ENCODE results near the gene ENAM. TPM values are rescaled to one million over a fixed set of nuclear protein-coding genes. Genes with fewer than 3 reads are reported as not detected.
"Not testable (repeated sequence)": the region's sequence is repeated elsewhere in the genome, so short reads cannot be mapped to it uniquely, and the experiment has no call there.

Gene ENAM
- total RNA-seq, 2 donors from 2014 or later: not detected

GRCh38 chr4:70640192-70640591 lies 11.6 kb downstream of the ENAM start:
- H3K4me3 Mint-ChIP-seq: peak overlapping the region; percentile 41
- no peaks in the 10 kb centered on the region for H3K36me3 Mint-ChIP-seq (ENCODE audit: low read depth)
- peaks cover 15% of the 10 kb centered on the region for H3K27me3 Mint-ChIP-seq
- H3K4me1 Mint-ChIP-seq: no peaks in the 10 kb centered on the region
- H3K9me3 ChIP-seq (ENCODE audit: control insufficient read depth, low read length, poor library complexity, severe bottlenecking): no peaks in the 10 kb centered on the region
- no peak overlapping the region for H3K27ac Mint-ChIP-seq
- ATAC-seq (no peak), DNase-seq (no peak)

- H3K9me3 ChIP-seq (ENCODE audit: control insufficient read depth, low read length, poor library complexity, severe bottlenecking); H3K4me3 Mint-ChIP-seq; H3K36me3 Mint-ChIP-seq (ENCODE audit: low read depth); DNase-seq; H3K27ac Mint-ChIP-seq; ATAC-seq; H3K4me1 Mint-ChIP-seq: not testable (repeated sequence)
- peaks cover 15% of the 10 kb centered on the region for H3K27me3 Mint-ChIP-seq
Measured at GRCh38 chr4:70650741-70651140, 22.2 kb downstream of the ENAM start.

GRCh38 chr4:70651864-70652506 lies 23.4 kb downstream of the ENAM start:
- no peaks in the 10 kb centered on the region for H3K36me3 Mint-ChIP-seq (ENCODE audit: low read depth)
- DNase-seq (no peak), ATAC-seq (peak; percentile 50)
- H3K27me3 Mint-ChIP-seq: peaks cover 15% of the 10 kb centered on the region
- no peak overlapping the region for H3K4me3 Mint-ChIP-seq
- no peaks in the 10 kb centered on the region for H3K4me1 Mint-ChIP-seq
- H3K9me3 ChIP-seq (ENCODE audit: control insufficient read depth, low read length, poor library complexity, severe bottlenecking): no peaks in the 10 kb centered on the region
- H3K27ac Mint-ChIP-seq: no peak overlapping the region

DNA sequence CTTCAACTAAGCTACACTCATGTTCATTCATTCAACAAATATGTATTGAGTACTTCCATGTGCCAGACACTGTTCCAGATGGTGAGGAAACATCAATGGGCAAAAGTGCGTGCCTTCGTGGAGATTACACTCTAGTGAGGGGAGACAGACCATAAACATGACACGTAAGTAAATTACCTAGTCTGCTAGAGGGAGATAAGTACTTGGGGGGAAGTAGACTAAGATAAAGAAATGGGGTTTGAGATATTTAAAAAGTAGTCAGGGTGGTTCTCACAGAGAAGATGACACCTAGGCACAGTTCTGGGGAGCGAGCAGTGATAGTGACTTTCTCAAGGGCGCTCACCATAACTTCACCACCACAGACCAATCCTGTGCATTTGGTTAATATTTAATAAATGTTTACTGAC lies 26.1 kb downstream of the ENAM start:
- Mint-ChIP-seq H3K27ac (no peak overlapping the region), H3K36me3 (ENCODE audit: low read depth) (peaks cover 2% of the 10 kb centered on the region), H3K27me3 (peaks cover 18% of the 10 kb centered on the region), H3K4me3 (no peak overlapping the region), H3K4me1 (peaks cover 8% of the 10 kb centered on the region)
- ATAC-seq (no peak), DNase-seq (no peak)
- H3K9me3 ChIP-seq (ENCODE audit: control insufficient read depth, low read length, poor library complexity, severe bottlenecking): no peaks in the 10 kb centered on the region

DNA sequence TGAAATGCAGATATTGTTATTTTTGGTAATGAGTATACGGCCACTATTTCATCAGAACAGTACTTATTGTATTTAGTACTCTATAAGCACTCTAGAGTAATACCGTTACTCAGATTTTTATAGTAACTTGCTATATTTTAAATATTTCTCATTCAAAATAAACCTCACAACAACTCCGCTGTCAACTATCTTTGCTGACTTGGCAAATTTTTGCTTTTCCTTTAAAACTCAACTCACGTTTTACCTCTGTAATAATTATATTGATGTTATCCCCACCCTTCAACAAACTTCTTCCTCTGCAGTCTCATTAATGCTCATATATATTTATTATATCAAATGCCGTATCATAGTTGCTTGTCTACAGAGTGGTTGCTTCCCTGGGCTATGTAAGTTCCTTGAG lies 28.8 kb downstream of the ENAM start:
- peaks cover 18% of the 10 kb centered on the region for H3K27me3 Mint-ChIP-seq
- H3K4me1 Mint-ChIP-seq: peaks cover 8% of the 10 kb centered on the region
- peaks cover 2% of the 10 kb centered on the region for H3K36me3 Mint-ChIP-seq (ENCODE audit: low read depth)
- H3K27ac Mint-ChIP-seq: no peak overlapping the region
- no peaks in the 10 kb centered on the region for H3K9me3 ChIP-seq (ENCODE audit: control insufficient read depth, low read length, poor library complexity, severe bottlenecking)
- H3K4me3 Mint-ChIP-seq: no peak overlapping the region
- no peak for ATAC-seq
- DNase-seq: no peak

GRCh38 chr4:70658418-70658817 lies 29.9 kb downstream of the ENAM start:
- Mint-ChIP-seq H3K27ac (no peak overlapping the region), H3K27me3 (peaks cover 16% of the 10 kb centered on the region), H3K4me3 (no peak overlapping the region), H3K4me1 (peaks cover 8% of the 10 kb centered on the region), H3K36me3 (ENCODE audit: low read depth) (peaks cover 2% of the 10 kb centered on the region)
- no peak for ATAC-seq
- no peaks in the 10 kb centered on the region for H3K9me3 ChIP-seq (ENCODE audit: control insufficient read depth, low read length, poor library complexity, severe bottlenecking)
- DNase-seq: no peak

DNA sequence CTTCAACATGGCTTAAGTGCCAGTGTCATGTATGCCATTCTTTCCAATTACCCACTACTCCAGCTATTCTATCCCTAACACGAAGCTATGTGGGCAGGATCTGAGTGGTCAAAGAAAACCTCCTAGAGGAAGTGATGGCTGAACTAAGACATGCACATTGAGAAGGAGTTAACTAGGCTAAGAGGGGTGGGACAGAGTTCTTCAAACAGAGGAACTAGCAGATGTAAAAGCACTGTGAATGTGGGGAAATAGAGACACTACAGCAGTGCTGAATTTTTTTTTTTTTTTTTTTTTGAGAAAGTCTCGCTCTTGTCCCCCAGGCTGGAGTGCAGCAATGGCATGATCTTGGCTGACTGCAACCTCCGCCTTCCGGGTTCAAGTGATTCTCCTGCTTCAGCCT lies 31.6 kb downstream of the ENAM start:
- ATAC-seq: no peak
- H3K9me3 ChIP-seq (ENCODE audit: control insufficient read depth, low read length, poor library complexity, severe bottlenecking): no peaks in the 10 kb centered on the region
- peaks cover 2% of the 10 kb centered on the region for H3K36me3 Mint-ChIP-seq (ENCODE audit: low read depth)
- H3K4me1 Mint-ChIP-seq: peaks cover 8% of the 10 kb centered on the region
- H3K4me3 Mint-ChIP-seq: no peak overlapping the region
- DNase-seq: no peak
- no peak overlapping the region for H3K27ac Mint-ChIP-seq
- H3K27me3 Mint-ChIP-seq: peaks cover 12% of the 10 kb centered on the region

GRCh38 chr4:70661309-70661922 lies 32.9 kb downstream of the ENAM start:
- DNase-seq; H3K4me3 Mint-ChIP-seq; H3K4me1 Mint-ChIP-seq; ATAC-seq; H3K9me3 ChIP-seq (ENCODE audit: control insufficient read depth, low read length, poor library complexity, severe bottlenecking); H3K27ac Mint-ChIP-seq; H3K36me3 Mint-ChIP-seq (ENCODE audit: low read depth): not testable (repeated sequence)
- peaks cover 12% of the 10 kb centered on the region for H3K27me3 Mint-ChIP-seq

GRCh38 chr4:70666369-70666768 lies 37.8 kb downstream of the ENAM start, which contains the start of gene JCHAIN:
Gene JCHAIN, minus strand, starts transcription at chr4:70666508. Its CDS starts 18 bp downstream, at chr4:70666490.
- no peak for ATAC-seq
- Mint-ChIP-seq H3K4me3 (no peak within 1 kb of the TSS), H3K27ac (no peak within 1 kb of the TSS), H3K27me3 (peaks cover 14% of the 10 kb centered on the region), H3K36me3 (ENCODE audit: low read depth) (peaks cover 3% of the 10 kb centered on the region), H3K4me1 (no peaks in the 10 kb centered on the region)
- no peaks in the 10 kb centered on the region for H3K9me3 ChIP-seq (ENCODE audit: control insufficient read depth, low read length, poor library complexity, severe bottlenecking)
- DNase-seq: no peak

DNA sequence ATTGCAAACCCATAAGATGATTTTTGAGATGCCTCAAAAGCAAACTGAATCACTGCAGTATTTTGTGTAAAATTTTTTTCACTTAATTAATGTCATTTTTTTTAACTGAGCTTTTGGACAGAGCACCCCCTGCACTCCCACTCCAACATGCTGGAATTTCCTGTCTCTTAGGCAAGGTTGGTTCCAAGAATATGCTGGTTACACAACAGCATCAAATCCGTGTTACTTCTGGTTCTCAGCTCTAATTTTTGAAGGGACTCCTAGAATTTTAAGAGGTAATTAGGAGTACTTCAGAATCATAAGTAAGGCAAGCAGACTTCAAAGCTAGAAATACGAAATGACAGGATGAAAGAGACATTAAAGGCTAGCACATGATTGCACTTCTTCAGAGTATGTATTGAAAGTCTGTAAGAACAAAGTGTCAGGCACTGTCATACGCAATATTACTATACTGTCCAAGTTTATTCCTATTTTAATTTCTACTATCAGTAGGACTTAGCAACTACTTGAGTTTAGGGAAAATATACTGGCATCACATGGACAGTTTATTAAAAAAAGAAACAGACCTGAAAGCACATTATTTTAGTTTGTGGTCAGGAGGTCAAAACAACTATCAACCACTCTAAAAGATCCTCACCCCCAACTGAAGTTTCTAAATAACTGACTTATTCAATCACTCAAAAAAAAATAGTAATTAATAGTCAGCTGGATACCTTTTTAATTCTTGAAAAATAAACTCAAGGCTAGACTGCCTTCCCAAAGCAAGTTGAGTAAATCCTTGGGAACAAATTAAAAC lies 39.4 kb downstream of the ENAM start:
- no peaks in the 10 kb centered on the region for H3K9me3 ChIP-seq (ENCODE audit: control insufficient read depth, low read length, poor library complexity, severe bottlenecking)
- no peak overlapping the region for H3K4me3 Mint-ChIP-seq
- H3K4me1 Mint-ChIP-seq: no peaks in the 10 kb centered on the region
- peaks cover 3% of the 10 kb centered on the region for H3K36me3 Mint-ChIP-seq (ENCODE audit: low read depth)
- peaks cover 14% of the 10 kb centered on the region for H3K27me3 Mint-ChIP-seq
- DNase-seq (no peak), ATAC-seq (no peak)
- H3K27ac Mint-ChIP-seq: no peak overlapping the region

GRCh38 chr4:70670332-70671014 lies 41.9 kb downstream of the ENAM start:
- no peak for DNase-seq
- peaks cover 14% of the 10 kb centered on the region for H3K27me3 Mint-ChIP-seq
- ATAC-seq: no peak
- H3K9me3 ChIP-seq (ENCODE audit: control insufficient read depth, low read length, poor library complexity, severe bottlenecking): no peaks in the 10 kb centered on the region
- H3K36me3 Mint-ChIP-seq (ENCODE audit: low read depth): peaks cover 3% of the 10 kb centered on the region
- H3K4me1 Mint-ChIP-seq: no peaks in the 10 kb centered on the region
- H3K4me3 Mint-ChIP-seq: no peak overlapping the region
- H3K27ac Mint-ChIP-seq: no peak overlapping the region

- Mint-ChIP-seq H3K27ac (no peak overlapping the region), H3K36me3 (ENCODE audit: low read depth) (peaks cover 3% of the 10 kb centered on the region), H3K4me3 (no peak overlapping the region), H3K27me3 (peaks cover 14% of the 10 kb centered on the region), H3K4me1 (no peaks in the 10 kb centered on the region)
- ATAC-seq (no peak), DNase-seq (no peak)
- no peaks in the 10 kb centered on the region for H3K9me3 ChIP-seq (ENCODE audit: control insufficient read depth, low read length, poor library complexity, severe bottlenecking)
Measured at GRCh38 chr4:70671091-70671490, 42.5 kb downstream of the ENAM start.

DNA sequence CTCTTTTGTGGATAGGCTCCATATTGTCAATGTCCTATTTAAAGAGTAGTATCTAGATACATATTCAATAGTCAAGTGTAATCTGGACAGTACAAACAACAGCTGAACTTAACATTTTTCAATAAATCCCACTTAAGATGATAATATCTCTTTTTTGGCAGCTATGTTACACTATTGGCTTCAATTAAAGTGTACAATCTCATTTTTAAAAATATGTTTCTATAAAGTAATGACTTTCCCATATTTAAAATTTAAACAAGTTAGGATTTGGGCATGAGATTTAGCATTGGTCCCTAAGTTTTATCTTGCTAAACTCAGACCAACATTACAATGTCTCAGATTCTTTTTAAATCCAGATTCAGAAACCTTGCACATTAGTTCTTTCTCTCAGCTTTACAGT lies 45.6 kb downstream of the ENAM start:
- H3K27ac Mint-ChIP-seq: no peak overlapping the region
- H3K9me3 ChIP-seq (ENCODE audit: control insufficient read depth, low read length, poor library complexity, severe bottlenecking): no peaks in the 10 kb centered on the region
- H3K36me3 Mint-ChIP-seq (ENCODE audit: low read depth): peaks cover 3% of the 10 kb centered on the region
- ATAC-seq: no peak
- DNase-seq: no peak
- H3K4me1 Mint-ChIP-seq: peaks cover 16% of the 10 kb centered on the region
- peaks cover 14% of the 10 kb centered on the region for H3K27me3 Mint-ChIP-seq
- H3K4me3 Mint-ChIP-seq: no peak overlapping the region

Data from T-helper 17 cell (primary cell).